ENCODE results near the gene CAMSAP3.

DNA sequence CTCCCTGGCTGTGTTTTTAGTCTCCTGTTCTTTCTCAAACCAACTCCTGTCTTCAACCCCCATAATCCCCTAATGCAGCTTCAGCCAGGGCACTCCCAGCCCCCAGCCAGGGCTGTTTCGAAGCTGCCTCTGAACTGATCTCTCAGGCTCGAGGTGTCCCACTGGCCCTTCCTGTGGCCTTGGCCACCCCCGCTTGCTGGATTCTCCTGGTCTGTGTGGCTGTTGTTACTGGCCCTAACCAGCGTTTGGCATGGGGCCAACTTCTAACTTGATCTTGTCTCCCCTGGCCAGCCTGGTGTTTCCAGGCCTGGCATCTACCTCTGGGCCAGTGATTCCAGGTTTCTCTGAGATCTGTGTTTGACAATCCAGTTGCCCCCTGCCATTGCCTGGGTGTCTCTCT is 22.7 kb downstream of the CAMSAP3 start:
- TF ChIP-seq, protein P1, sequence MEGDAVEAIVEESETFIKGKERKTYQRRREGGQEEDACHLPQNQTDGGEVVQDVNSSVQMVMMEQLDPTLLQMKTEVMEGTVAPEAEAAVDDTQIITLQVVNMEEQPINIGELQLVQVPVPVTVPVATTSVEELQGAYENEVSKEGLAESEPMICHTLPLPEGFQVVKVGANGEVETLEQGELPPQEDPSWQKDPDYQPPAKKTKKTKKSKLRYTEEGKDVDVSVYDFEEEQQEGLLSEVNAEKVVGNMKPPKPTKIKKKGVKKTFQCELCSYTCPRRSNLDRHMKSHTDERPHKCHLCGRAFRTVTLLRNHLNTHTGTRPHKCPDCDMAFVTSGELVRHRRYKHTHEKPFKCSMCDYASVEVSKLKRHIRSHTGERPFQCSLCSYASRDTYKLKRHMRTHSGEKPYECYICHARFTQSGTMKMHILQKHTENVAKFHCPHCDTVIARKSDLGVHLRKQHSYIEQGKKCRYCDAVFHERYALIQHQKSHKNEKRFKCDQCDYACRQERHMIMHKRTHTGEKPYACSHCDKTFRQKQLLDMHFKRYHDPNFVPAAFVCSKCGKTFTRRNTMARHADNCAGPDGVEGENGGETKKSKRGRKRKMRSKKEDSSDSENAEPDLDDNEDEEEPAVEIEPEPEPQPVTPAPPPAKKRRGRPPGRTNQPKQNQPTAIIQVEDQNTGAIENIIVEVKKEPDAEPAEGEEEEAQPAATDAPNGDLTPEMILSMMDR (IDR thresholded peaks at IDR 0.05; ENCODE audit: low read length): no peak
- no peak for TF ChIP-seq EZH2phosphoT487 (IDR thresholded peaks at IDR 0.05; ENCODE audit: low read length)
- TF ChIP-seq EZH2 (optimal IDR thresholded peaks at IDR 0.05; ENCODE audit: low read depth, low read length): no peak

Measured in MM.1S (cell line).